Mesendoderm (in vitro differentiated cells): Measurements from ENCODE around the gene CCN2.

ENCODE experiments used
- DNase-seq: peaks from one replicate; pipeline ENCODE4 v3.0.0; 2013
- H2AK5ac ChIP-seq: 2 replicates; pipeline ENCODE4 v1.6.1; 2013; ENCODE audit warnings: low read length, inconsistent platforms
- H2BK120ac ChIP-seq: 2 replicates; pipeline ENCODE4 v1.6.1; 2013; ENCODE audit warnings: low read depth, mild to moderate bottlenecking, low read length, moderate library complexity, mixed read lengths
- H2BK15ac ChIP-seq: replicated peaks from 2 replicates; pipeline ENCODE4 v1.6.1; 2013; ENCODE audit warnings: low read depth, mild to moderate bottlenecking, moderate library complexity
- H2BK5ac ChIP-seq: 2 replicates; pipeline ENCODE4 v1.6.1; 2013; ENCODE audit warnings: low read length, inconsistent platforms
- H3K18ac ChIP-seq: 2 replicates; pipeline ENCODE4 v1.6.1; 2013; ENCODE audit warnings: mild to moderate bottlenecking, low read length, mixed read lengths
- H3K23ac ChIP-seq: one replicate; pipeline ENCODE4 v1.6.1; 2013; ENCODE audit warnings: low read length
- H3K27ac ChIP-seq: 2 replicates; pipeline ENCODE4 v1.5.1; 2013; ENCODE audit warnings: low read depth, mild to moderate bottlenecking, inconsistent platforms, low read length, moderate library complexity
- H3K27me3 ChIP-seq: 2 replicates; pipeline ENCODE4 v1.6.1; 2013; ENCODE audit warnings: low read length, control low read depth, mild to moderate bottlenecking, inconsistent platforms; ENCODE audit not compliant: insufficient read depth, poor library complexity
- H3K36me3 ChIP-seq: 2 replicates; pipeline ENCODE4 v1.6.1; 2013; ENCODE audit warnings: low read length, inconsistent platforms; ENCODE audit not compliant: control insufficient read depth, insufficient read depth
- H3K4ac ChIP-seq: one replicate; pipeline ENCODE4 v1.6.1; 2013; ENCODE audit warnings: low read depth, mild to moderate bottlenecking, low read length, moderate library complexity
- H3K4me1 ChIP-seq: 2 replicates; pipeline ENCODE4 v1.6.1; 2013; ENCODE audit warnings: low read depth, low read length, inconsistent platforms; ENCODE audit not compliant: control insufficient read depth
- H3K4me2 ChIP-seq: 2 replicates; pipeline ENCODE4 v1.6.1; 2013; ENCODE audit warnings: low read length
- H3K4me3 ChIP-seq: 2 replicates; pipeline ENCODE4 v1.5.1; 2013; ENCODE audit warnings: mild to moderate bottlenecking, low read length
- H3K56ac ChIP-seq: one replicate; pipeline ENCODE4 v1.6.1; 2013; ENCODE audit warnings: low read length
- H3K79me1 ChIP-seq: 2 replicates; pipeline ENCODE4 v1.6.1; 2013; ENCODE audit warnings: low read length, inconsistent platforms
- H3K79me2 ChIP-seq: 2 replicates; pipeline ENCODE4 v1.6.1; 2013; ENCODE audit warnings: mild to moderate bottlenecking, low read length; ENCODE audit not compliant: control insufficient read depth, insufficient read depth
- H3K9ac ChIP-seq: 2 replicates; pipeline ENCODE4 v1.6.1; 2013; ENCODE audit warnings: low read length, inconsistent platforms
- H4K5ac ChIP-seq: one replicate; pipeline ENCODE4 v1.6.1; 2013; ENCODE audit warnings: low read length
- H4K8ac ChIP-seq: one replicate; pipeline ENCODE4 v1.6.1; 2013; ENCODE audit warnings: low read depth, mild to moderate bottlenecking, control low read depth, low read length, moderate library complexity
- WGBS: extraction: QIAGEN DNeasy Blood & Tissue Kit; methylation state at CpG from one replicate; pipeline ENCODE4 v1.1.7; 2013; ENCODE audit warnings: low lambda C conversion rate, missing lambda C conversion rate; ENCODE audit not compliant: insufficient coverage; ENCODE audit errors: extremely low coverage; 5-methylcytosine and 5-hydroxymethylcytosine counted together

The CCN2 gene

DNA sequence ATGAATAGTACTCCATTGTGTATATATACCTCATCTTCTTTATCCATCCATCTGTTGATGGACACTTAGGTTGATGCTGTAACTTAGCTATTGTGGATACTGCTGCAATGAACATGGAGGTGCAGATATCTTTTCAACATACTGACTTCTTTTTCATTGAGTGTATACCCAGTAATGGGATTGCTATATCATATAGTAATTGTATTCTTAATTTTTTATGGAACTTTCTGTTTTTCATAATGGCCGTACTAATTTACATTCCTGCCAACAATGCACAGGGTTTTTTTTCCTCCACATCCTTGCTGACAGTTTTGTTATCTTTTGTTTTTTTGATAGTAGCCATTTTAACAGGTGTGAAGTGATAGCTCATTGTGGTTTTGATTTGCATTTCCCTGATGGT lies 5.2 kb downstream of the CCN2 start:
- Histone ChIP-seq H2AK5ac (no peak overlapping the region), H3K4me3 (no peak overlapping the region)

GRCh38 chr6:131937703-131938631 lies 13.2 kb downstream of the CCN2 start:
- H3K56ac ChIP-seq = no peak overlapping the region
- H3K27me3 ChIP-seq = no peaks in the 10 kb centered on the region
- no peak overlapping the region for H2BK5ac ChIP-seq
- H4K8ac ChIP-seq = no peak overlapping the region
- no peak overlapping the region for H3K18ac ChIP-seq
- H3K36me3 ChIP-seq = no peaks in the 10 kb centered on the region
- no peak overlapping the region for H4K5ac ChIP-seq
- no peak overlapping the region for H2AK5ac ChIP-seq
- H3K23ac ChIP-seq = no peak overlapping the region
- peaks cover 2% of the 10 kb centered on the region for H3K4me1 ChIP-seq
- no peak overlapping the region for H3K9ac ChIP-seq
- H3K4me2 ChIP-seq = no peak overlapping the region
- H3K4ac ChIP-seq = no peak overlapping the region
- no peaks in the 10 kb centered on the region for H3K79me1 ChIP-seq
- no peak overlapping the region for H2BK120ac ChIP-seq
- no peaks in the 10 kb centered on the region for H3K79me2 ChIP-seq
- H2BK15ac ChIP-seq = no peak overlapping the region
- WGBS = no CpG with 5 or more reads among the region's 8 CpGs
- H3K27ac ChIP-seq = no peak overlapping the region
- DNase-seq = peak; percentile 54
- H3K4me3 ChIP-seq = no peak overlapping the region

More for the DNA sequence above, 5.2 kb downstream of the CCN2 start:
- peaks cover 3% of the 10 kb centered on the region for H3K36me3 ChIP-seq
- H2BK15ac ChIP-seq = no peak overlapping the region
- H3K4ac ChIP-seq = no peak overlapping the region
- no peak overlapping the region for H4K8ac ChIP-seq
- no CpG with 5 or more reads among the region's 1 CpG for WGBS
- H3K27me3 ChIP-seq = no peaks in the 10 kb centered on the region
- H3K23ac ChIP-seq = no peak overlapping the region
- H3K18ac ChIP-seq = no peak overlapping the region
- peaks cover 4% of the 10 kb centered on the region for H3K79me1 ChIP-seq
- no peak overlapping the region for H3K27ac ChIP-seq
- H2BK5ac ChIP-seq = no peak overlapping the region
- no peak overlapping the region for H2BK120ac ChIP-seq
- H4K5ac ChIP-seq = no peak overlapping the region
- DNase-seq = no peak
- no peak overlapping the region for H3K9ac ChIP-seq
- H3K4me1 ChIP-seq = peaks cover 2% of the 10 kb centered on the region
- peaks cover 16% of the 10 kb centered on the region for H3K79me2 ChIP-seq
- no peak overlapping the region for H3K4me2 ChIP-seq
- H3K56ac ChIP-seq = no peak overlapping the region

DNA sequence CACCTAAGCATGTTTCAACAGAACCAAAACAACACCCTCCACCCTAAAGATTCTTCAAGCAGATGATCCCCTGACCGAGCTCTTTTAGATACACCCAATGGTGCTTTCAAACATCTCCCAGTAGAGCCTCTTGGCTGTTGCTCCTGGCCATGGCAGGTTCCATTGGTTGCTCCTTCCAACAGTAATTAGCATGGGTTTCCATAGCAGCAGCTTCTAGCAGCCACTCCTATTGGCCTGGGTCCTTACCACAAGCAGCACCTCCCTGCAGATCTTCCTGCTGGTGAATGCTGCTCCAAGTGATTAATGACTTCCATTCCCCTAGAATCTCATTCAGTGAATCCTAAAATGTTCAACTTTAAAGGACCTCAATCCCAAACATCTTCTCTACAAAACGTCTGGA lies 13.9 kb downstream of the CCN2 start:
- Histone ChIP-seq H3K4me3 (no peak overlapping the region), H3K9ac (no peak overlapping the region), H3K79me1 (no peaks in the 10 kb centered on the region), H4K8ac (no peak overlapping the region), H3K4ac (no peak overlapping the region), H2AK5ac (no peak overlapping the region), H2BK120ac (no peak overlapping the region), H3K79me2 (no peaks in the 10 kb centered on the region), H3K4me2 (no peak overlapping the region), H2BK5ac (no peak overlapping the region), H3K56ac (no peak overlapping the region), H3K4me1 (peaks cover 2% of the 10 kb centered on the region), H2BK15ac (no peak overlapping the region), H3K27ac (no peak overlapping the region), H4K5ac (no peak overlapping the region), H3K27me3 (no peaks in the 10 kb centered on the region), H3K23ac (no peak overlapping the region), H3K18ac (no peak overlapping the region), H3K36me3 (no peaks in the 10 kb centered on the region)
- DNase-seq = no peak
- no CpG with 5 or more reads among the region's 2 CpGs for WGBS

- H3K36me3 ChIP-seq = no peaks in the 10 kb centered on the region
- H2AK5ac ChIP-seq = no peak overlapping the region
- no peak overlapping the region for H2BK5ac ChIP-seq
- H3K79me1 ChIP-seq = peaks cover 1% of the 10 kb centered on the region
- no peak overlapping the region for H4K5ac ChIP-seq
- H3K4me1 ChIP-seq = peaks cover 2% of the 10 kb centered on the region
- no peak overlapping the region for H3K9ac ChIP-seq
- no peak overlapping the region for H3K56ac ChIP-seq
- no peak overlapping the region for H2BK120ac ChIP-seq
- H3K27me3 ChIP-seq = no peaks in the 10 kb centered on the region
- no peak overlapping the region for H3K27ac ChIP-seq
- no peak overlapping the region for H3K4me2 ChIP-seq
- WGBS = no CpG with 5 or more reads among the region's 4 CpGs
- H3K18ac ChIP-seq = no peak overlapping the region
- H3K79me2 ChIP-seq = no peaks in the 10 kb centered on the region
- DNase-seq = no peak
- no peak overlapping the region for H4K8ac ChIP-seq
- no peak overlapping the region for H2BK15ac ChIP-seq
- no peak overlapping the region for H3K4me3 ChIP-seq
- no peak overlapping the region for H3K4ac ChIP-seq
- H3K23ac ChIP-seq = no peak overlapping the region
Measured at GRCh38 chr6:131936156-131936555, 15.0 kb downstream of the CCN2 start.

DNA sequence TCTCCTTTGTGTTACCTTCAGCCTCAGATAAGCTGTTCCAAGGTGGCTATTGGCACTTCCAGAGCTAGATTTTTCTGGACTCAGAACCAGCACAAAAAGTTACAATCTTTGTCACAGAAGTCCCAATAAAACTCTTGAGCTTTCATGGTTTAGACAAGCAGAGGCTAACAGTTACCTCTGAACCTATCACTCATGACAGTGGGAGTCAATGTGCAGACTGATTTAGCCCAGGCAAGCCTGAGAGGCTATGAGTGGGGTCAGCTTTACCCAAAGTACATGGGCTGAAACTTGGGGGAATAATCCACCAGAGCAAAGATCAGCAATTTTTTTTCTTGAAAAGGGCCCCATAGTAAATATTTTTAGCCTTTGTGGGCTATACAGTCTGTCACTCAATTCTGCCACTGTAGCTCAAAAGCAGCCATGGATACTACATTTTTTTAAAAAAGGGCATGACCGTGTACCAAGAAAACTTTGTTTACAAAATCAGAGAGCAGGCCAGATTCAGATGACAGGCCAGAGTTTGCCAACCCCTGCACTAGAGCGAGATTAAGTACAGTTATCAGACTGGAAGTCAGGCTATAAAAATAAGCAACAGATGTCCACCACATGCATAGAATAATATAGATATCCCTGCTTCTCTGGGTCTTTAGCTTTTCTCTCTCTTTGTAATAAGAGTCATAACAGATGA lies 20.0 kb downstream of the CCN2 start:
- H3K4me1 ChIP-seq = no peaks in the 10 kb centered on the region
- H3K18ac ChIP-seq = no peak overlapping the region
- H3K23ac ChIP-seq = no peak overlapping the region
- no peak overlapping the region for H3K4me2 ChIP-seq
- no peaks in the 10 kb centered on the region for H3K36me3 ChIP-seq
- H3K79me2 ChIP-seq = no peaks in the 10 kb centered on the region
- no peak overlapping the region for H2BK5ac ChIP-seq
- peaks cover 1% of the 10 kb centered on the region for H3K79me1 ChIP-seq
- H2BK120ac ChIP-seq = no peak overlapping the region
- H3K4ac ChIP-seq = no peak overlapping the region
- DNase-seq = no peak
- no peak overlapping the region for H4K8ac ChIP-seq
- no peak overlapping the region for H3K27ac ChIP-seq
- no peak overlapping the region for H3K9ac ChIP-seq
- no peak overlapping the region for H2BK15ac ChIP-seq
- no peak overlapping the region for H3K56ac ChIP-seq
- no peak overlapping the region for H4K5ac ChIP-seq
- no CpG with 5 or more reads among the region's 2 CpGs for WGBS
- H3K4me3 ChIP-seq = no peak overlapping the region
- H3K27me3 ChIP-seq = no peaks in the 10 kb centered on the region
- H2AK5ac ChIP-seq = no peak overlapping the region
